Neural cell (in vitro differentiated cells): ENCODE results near the gene GTPBP2. TPM values are rescaled to one million over a fixed set of nuclear protein-coding genes. Genes with fewer than 3 reads are reported as not detected.

Source experiments
- H2AFZ ChIP-seq: fragments of 200-600, 300-800 bp; sonication (generic), shearing (Covaris generic); 2 replicates; pipeline ENCODE4 v1.6.0; 2014; ENCODE audit warnings: low read depth, mild to moderate bottlenecking, antibody characterized with exemption, low read length, moderate library complexity
- H3F3A ChIP-seq: fragments of 200-600 bp; shearing (Covaris generic); 2 replicates; pipeline ENCODE4 v1.6.1; 2016; ENCODE audit warnings: mild to moderate bottlenecking, moderate library complexity, mixed read lengths, antibody characterized with exemption, low read length; ENCODE audit not compliant: insufficient read depth, poor library complexity, severe bottlenecking
- H3K27ac ChIP-seq: fragments of 200-600, 300-800 bp; sonication (generic), shearing (Covaris generic); 2 replicates; pipeline ENCODE4 v1.5.1; 2014; ENCODE audit warnings: mild to moderate bottlenecking, low read length, moderate library complexity
- H3K27me3 ChIP-seq: fragments of 300-800, 200-600 bp; sonication (generic), shearing (Covaris generic); 2 replicates; pipeline ENCODE4 v1.6.0; 2014; ENCODE audit warnings: mild to moderate bottlenecking, low read depth, low read length, moderate library complexity; ENCODE audit not compliant: insufficient read depth
- H3K36me3 ChIP-seq: fragments of 300-800, 200-600 bp; sonication (generic), shearing (Covaris generic); 2 replicates; pipeline ENCODE4 v1.5.1; 2014; ENCODE audit warnings: mild to moderate bottlenecking, antibody characterized with exemption, low read length, moderate library complexity; ENCODE audit not compliant: insufficient read depth
- H3K4me2 ChIP-seq: fragments of 300-800, 200-600 bp; sonication (generic), shearing (Covaris generic); 2 replicates; pipeline ENCODE4 v1.6.0; 2014; ENCODE audit warnings: mild to moderate bottlenecking, low read length
- H3K4me3 ChIP-seq: fragments of 300-800, 200-600 bp; sonication (generic), shearing (Covaris generic); 2 replicates; pipeline ENCODE4 v1.5.1; 2014; ENCODE audit warnings: mild to moderate bottlenecking, low read length, moderate library complexity
- H3K79me2 ChIP-seq: fragments of 200-600 bp; shearing (Covaris generic); replicated peaks from 2 replicates; pipeline ENCODE4 v1.6.0; 2014; ENCODE audit warnings: mild to moderate bottlenecking, low read length, moderate library complexity; ENCODE audit not compliant: insufficient read depth
- H3K9ac ChIP-seq: fragments of 300-800, 200-600 bp; sonication (generic), shearing (Covaris generic); 2 replicates; pipeline ENCODE4 v1.6.1; 2016; ENCODE audit warnings: mild to moderate bottlenecking, low read length, mixed read lengths
- H3K9me2 ChIP-seq: fragments of 200-600 bp; shearing (Covaris generic); 2 replicates; pipeline ENCODE4 v1.6.1; 2016; ENCODE audit warnings: mild to moderate bottlenecking, low read length, mixed read lengths; ENCODE audit not compliant: insufficient read depth
- H3K9me3 ChIP-seq: fragments of 200-600, 300-800 bp; sonication (generic), shearing (Covaris generic); 2 replicates; pipeline ENCODE4 v1.6.1; 2016; ENCODE audit warnings: mild to moderate bottlenecking, mixed run types, low read length, moderate library complexity, mixed read lengths
- H4K20me1 ChIP-seq: fragments of 200-600 bp; shearing (Covaris generic); 2 replicates; pipeline ENCODE4 v1.6.1; 2016; ENCODE audit warnings: mild to moderate bottlenecking, mixed run types; ENCODE audit not compliant: insufficient read depth
- EP300 ChIP-seq: fragments of 450-650 bp; conservative IDR thresholded peaks from 2 replicates; pipeline ENCODE4 v1.6.1; 2014; ENCODE audit warnings: antibody characterized with exemption, mild to moderate bottlenecking, moderate library complexity; ENCODE audit not compliant: poor library complexity, severe bottlenecking
- EZH2 ChIP-seq: fragments of 200-600, 300-800 bp; shearing (Covaris generic), sonication (generic); IDR thresholded peaks from 2 replicates; pipeline ENCODE4 v1.6.1; 2014; ENCODE audit warnings: antibody characterized with exemption, low read length, borderline replicate concordance, mild to moderate bottlenecking; ENCODE audit not compliant: insufficient read depth, poor library complexity, severe bottlenecking
- MXI1 ChIP-seq: fragments of 450-650 bp; conservative IDR thresholded peaks from 2 replicates; pipeline ENCODE4 v1.6.1; 2014; ENCODE audit warnings: antibody characterized with exemption, mild to moderate bottlenecking; ENCODE audit not compliant: poor library complexity, severe bottlenecking
- POLR2AphosphoS5 ChIP-seq: IDR thresholded peaks from 2 replicates; pipeline ENCODE4 v1.6.1; 2012
- RAD21 ChIP-seq: fragments of 450-650 bp; conservative IDR thresholded peaks from 2 replicates; pipeline ENCODE4 v1.6.1; 2014; ENCODE audit warnings: antibody characterized with exemption, mild to moderate bottlenecking, moderate library complexity
- SMC3 ChIP-seq: fragments of 450-650 bp; conservative IDR thresholded peaks from 2 replicates; pipeline ENCODE4 v1.6.1; 2014; ENCODE audit warnings: antibody characterized with exemption, mild to moderate bottlenecking, moderate library complexity; ENCODE audit not compliant: poor library complexity
- TAF1 ChIP-seq: IDR thresholded peaks from 2 replicates; pipeline ENCODE4 v1.6.1; 2012; ENCODE audit warnings: low read depth
- polyA plus RNA-seq: library from polyadenylated mRNA; depleted of rRNA; stranded (reverse); fragments of >200 nt; gene quantifications from 2 replicates; pipeline ENCODE4 v1.2.3, GENCODE V29; 2014
- TF ChIP-seq, protein P1 (sequence below): IDR thresholded peaks from 2 replicates; pipeline ENCODE4 v1.6.1; 2012; ENCODE audit warnings: borderline replicate concordance
- TF ChIP-seq, protein P2 (sequence below): fragments of 450-650 bp; IDR thresholded peaks from 2 replicates; pipeline ENCODE4 v1.5.1; 2014; ENCODE audit warnings: antibody characterized with exemption, mild to moderate bottlenecking, moderate library complexity; ENCODE audit not compliant: poor library complexity, severe bottlenecking

The GTPBP2 gene
- polyA plus RNA-seq, 1 donor from 2014 or later, result 103 TPM

DNA sequence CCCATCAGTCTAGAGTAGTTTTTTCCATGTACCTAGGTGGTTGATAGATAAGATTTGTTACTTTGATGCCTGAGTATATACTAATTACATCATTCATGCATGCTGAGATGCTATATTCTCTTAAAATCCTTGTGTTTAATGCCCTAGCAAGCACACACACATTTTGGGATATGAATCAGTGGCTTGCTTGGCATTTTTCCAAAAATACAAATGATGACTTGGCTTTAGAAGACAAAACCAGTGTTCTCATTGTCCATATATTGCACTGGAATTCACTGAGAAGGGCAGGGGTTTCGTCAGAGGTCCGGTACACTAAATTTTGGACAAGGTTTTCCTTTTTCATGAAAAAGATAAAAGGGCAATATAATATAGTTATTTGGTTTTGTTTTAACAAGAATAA lies 24.9 kb downstream of the GTPBP2 start:
- Histone ChIP-seq H3K9me3 (no peaks in the 10 kb centered on the region), H3F3A (no peaks in the 10 kb centered on the region), H3K4me3 (no peak overlapping the region), H2AFZ (no peak overlapping the region), H4K20me1 (no peaks in the 10 kb centered on the region), H3K79me2 (no peaks in the 10 kb centered on the region), H3K27ac (no peak overlapping the region), H3K9me2 (no peaks in the 10 kb centered on the region), H3K36me3 (peaks cover 3% of the 10 kb centered on the region), H3K4me2 (no peak overlapping the region), H3K9ac (no peak overlapping the region), H3K27me3 (no peaks in the 10 kb centered on the region)
- TF ChIP-seq SMC3 (no peak), MXI1 (no peak), TAF1 (no peak), RAD21 (no peak), EZH2 (no peak), POLR2AphosphoS5 (no peak), EP300 (no peak)
- TF ChIP-seq, protein P1, sequence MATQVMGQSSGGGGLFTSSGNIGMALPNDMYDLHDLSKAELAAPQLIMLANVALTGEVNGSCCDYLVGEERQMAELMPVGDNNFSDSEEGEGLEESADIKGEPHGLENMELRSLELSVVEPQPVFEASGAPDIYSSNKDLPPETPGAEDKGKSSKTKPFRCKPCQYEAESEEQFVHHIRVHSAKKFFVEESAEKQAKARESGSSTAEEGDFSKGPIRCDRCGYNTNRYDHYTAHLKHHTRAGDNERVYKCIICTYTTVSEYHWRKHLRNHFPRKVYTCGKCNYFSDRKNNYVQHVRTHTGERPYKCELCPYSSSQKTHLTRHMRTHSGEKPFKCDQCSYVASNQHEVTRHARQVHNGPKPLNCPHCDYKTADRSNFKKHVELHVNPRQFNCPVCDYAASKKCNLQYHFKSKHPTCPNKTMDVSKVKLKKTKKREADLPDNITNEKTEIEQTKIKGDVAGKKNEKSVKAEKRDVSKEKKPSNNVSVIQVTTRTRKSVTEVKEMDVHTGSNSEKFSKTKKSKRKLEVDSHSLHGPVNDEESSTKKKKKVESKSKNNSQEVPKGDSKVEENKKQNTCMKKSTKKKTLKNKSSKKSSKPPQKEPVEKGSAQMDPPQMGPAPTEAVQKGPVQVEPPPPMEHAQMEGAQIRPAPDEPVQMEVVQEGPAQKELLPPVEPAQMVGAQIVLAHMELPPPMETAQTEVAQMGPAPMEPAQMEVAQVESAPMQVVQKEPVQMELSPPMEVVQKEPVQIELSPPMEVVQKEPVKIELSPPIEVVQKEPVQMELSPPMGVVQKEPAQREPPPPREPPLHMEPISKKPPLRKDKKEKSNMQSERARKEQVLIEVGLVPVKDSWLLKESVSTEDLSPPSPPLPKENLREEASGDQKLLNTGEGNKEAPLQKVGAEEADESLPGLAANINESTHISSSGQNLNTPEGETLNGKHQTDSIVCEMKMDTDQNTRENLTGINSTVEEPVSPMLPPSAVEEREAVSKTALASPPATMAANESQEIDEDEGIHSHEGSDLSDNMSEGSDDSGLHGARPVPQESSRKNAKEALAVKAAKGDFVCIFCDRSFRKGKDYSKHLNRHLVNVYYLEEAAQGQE, result no peak
- TF ChIP-seq, protein P2, sequence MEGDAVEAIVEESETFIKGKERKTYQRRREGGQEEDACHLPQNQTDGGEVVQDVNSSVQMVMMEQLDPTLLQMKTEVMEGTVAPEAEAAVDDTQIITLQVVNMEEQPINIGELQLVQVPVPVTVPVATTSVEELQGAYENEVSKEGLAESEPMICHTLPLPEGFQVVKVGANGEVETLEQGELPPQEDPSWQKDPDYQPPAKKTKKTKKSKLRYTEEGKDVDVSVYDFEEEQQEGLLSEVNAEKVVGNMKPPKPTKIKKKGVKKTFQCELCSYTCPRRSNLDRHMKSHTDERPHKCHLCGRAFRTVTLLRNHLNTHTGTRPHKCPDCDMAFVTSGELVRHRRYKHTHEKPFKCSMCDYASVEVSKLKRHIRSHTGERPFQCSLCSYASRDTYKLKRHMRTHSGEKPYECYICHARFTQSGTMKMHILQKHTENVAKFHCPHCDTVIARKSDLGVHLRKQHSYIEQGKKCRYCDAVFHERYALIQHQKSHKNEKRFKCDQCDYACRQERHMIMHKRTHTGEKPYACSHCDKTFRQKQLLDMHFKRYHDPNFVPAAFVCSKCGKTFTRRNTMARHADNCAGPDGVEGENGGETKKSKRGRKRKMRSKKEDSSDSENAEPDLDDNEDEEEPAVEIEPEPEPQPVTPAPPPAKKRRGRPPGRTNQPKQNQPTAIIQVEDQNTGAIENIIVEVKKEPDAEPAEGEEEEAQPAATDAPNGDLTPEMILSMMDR, result no peak

DNA sequence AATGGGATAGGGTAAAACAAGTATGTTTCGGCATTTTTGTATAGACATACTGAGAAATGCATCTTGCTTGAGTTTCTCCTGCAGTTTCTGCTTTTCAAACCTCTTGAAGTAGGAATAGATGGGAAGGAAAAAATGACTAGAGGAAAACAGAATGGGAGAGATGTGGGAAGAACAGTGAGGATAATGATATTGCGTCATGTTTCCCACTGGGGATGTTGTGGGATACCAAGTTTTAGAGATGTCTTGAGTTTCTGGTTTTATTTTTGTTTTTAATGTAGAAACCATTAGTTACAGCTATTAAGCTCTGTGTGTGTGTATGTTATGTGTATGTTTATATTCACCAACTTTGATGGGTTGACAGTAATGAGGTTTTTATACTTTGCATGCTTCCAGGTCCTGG lies 28.5 kb downstream of the GTPBP2 start:
- TF ChIP-seq, protein P1, result no peak
- no peak for TF ChIP-seq POLR2AphosphoS5
- TF ChIP-seq SMC3, result no peak
- TF ChIP-seq TAF1, result no peak
- TF ChIP-seq MXI1, result no peak
- TF ChIP-seq, protein P2, result no peak
- TF ChIP-seq EP300, result no peak
- no peak for TF ChIP-seq RAD21
- no peak for TF ChIP-seq EZH2
- H2AFZ ChIP-seq, result no peak overlapping the region
- no peaks in the 10 kb centered on the region for H3F3A ChIP-seq
- no peaks in the 10 kb centered on the region for H3K27me3 ChIP-seq
- H3K36me3 ChIP-seq, result peaks cover 3% of the 10 kb centered on the region
- H3K9me2 ChIP-seq, result no peaks in the 10 kb centered on the region
- H3K27ac ChIP-seq, result no peak overlapping the region
- H3K9ac ChIP-seq, result no peak overlapping the region
- no peaks in the 10 kb centered on the region for H3K79me2 ChIP-seq
- H4K20me1 ChIP-seq, result no peaks in the 10 kb centered on the region
- no peak overlapping the region for H3K4me2 ChIP-seq
- no peak overlapping the region for H3K4me3 ChIP-seq
- H3K9me3 ChIP-seq, result no peaks in the 10 kb centered on the region
